MCF 10A (cell line): ENCODE data around the gene MYO16. TPM values are rescaled to one million over a fixed set of nuclear protein-coding genes. Genes with fewer than 3 reads are reported as not detected.

Experiments
- BruUV-seq: library from RNA; stranded (reverse); fragments of 400-500 nt; replicated peaks from 2 replicates; lab custom pipeline; 2021; lab: Mats Ljungman, UMichigan
- CTCF ChIA-PET: fragments of 300-600 bp; sonication (Branson Sonifier 250); formaldehyde crosslinking; extraction: SDS; loops from one replicate; lab custom pipeline; 2021; ENCODE audit warnings: antibody characterized with exemption, inconsistent platforms; lab: Yijun Ruan, JAX
- POLR2A ChIA-PET: fragments of 300-600, 350-650 bp; sonication (Branson Sonifier 250); formaldehyde crosslinking; extraction: SDS; loops from one replicate; lab custom pipeline; 2020; ENCODE audit warnings: antibody characterized with exemption, inconsistent platforms; lab: Yijun Ruan, JAX
- DNase-seq: peaks from one replicate; pipeline ENCODE4 v3.0.0-alpha.2; 2018; ENCODE audit not compliant: unreplicated experiment
- H3K27ac Mint-ChIP-seq: one replicate; pipeline ENCODE4 v1.8.0; 2022; ENCODE audit warnings: mild to moderate bottlenecking, low read depth, mixed read lengths; ENCODE audit not compliant: unreplicated experiment
- H3K27me3 Mint-ChIP-seq: one replicate; pipeline ENCODE4 v1.8.0; 2022; ENCODE audit warnings: mixed read lengths; ENCODE audit not compliant: insufficient read depth, unreplicated experiment
- H3K36me3 Mint-ChIP-seq: one replicate; pipeline ENCODE4 v1.8.0; 2022; ENCODE audit warnings: mild to moderate bottlenecking, moderate library complexity, mixed read lengths; ENCODE audit not compliant: insufficient read depth, unreplicated experiment
- H3K4me1 Mint-ChIP-seq: one replicate; pipeline ENCODE4 v1.8.0; 2022; ENCODE audit warnings: mixed read lengths; ENCODE audit not compliant: insufficient read depth, unreplicated experiment
- H3K4me3 Mint-ChIP-seq: one replicate; pipeline ENCODE4 v1.8.0; 2022; ENCODE audit warnings: mild to moderate bottlenecking, moderate library complexity, mixed read lengths; ENCODE audit not compliant: unreplicated experiment
- H3K9me3 Mint-ChIP-seq: one replicate; pipeline ENCODE4 v1.8.0; 2022; ENCODE audit warnings: mixed read lengths; ENCODE audit not compliant: unreplicated experiment
- intact Hi-C: fragments of 100-400 bp; cut with micrococcal nuclease; formaldehyde crosslinking; loops from 2 replicates; pipeline ENCODE4 v1.14.1; 2022
- total RNA-seq: library from RNA; stranded (reverse); gene quantifications from 2 replicates; pipeline ENCODE4 v1.2.3, GENCODE V29; 2022
- TF ChIP-seq, protein P1 (sequence below): fragments of 200-600 bp; IDR thresholded peaks from one replicate; pipeline ENCODE4 v1.8.0; 2022; ENCODE audit warnings: antibody characterized with exemption, mild to moderate bottlenecking; ENCODE audit not compliant: unreplicated experiment

MYO16 gene
- total RNA-seq, 1 experiment from 2014 or later, result not detected

DNA sequence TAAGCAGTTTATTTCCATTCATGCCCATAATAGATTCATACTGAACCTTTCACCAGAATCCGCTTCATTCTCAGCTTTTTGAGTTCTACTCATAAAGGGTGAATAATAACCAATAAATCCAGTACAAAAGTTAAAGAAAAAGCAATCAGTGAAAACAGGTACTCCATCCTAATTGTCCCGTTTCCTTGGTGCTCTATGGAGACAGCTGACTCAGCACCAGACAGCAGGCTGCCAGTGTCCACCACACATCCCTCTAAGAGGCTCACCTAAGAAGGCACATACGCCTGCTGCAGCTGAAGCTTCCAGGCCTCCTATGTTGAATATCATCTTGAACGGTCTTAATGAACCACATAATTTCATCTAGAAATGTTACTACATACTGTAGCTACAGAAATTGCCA, 27.3 kb downstream of the MYO16 start:
- no peak overlapping the region for H3K27ac Mint-ChIP-seq
- no peak overlapping the region for H3K4me3 Mint-ChIP-seq
- BruUV-seq, result no TSS peak
- H3K4me1 Mint-ChIP-seq, result no peaks in the 10 kb centered on the region
- intact Hi-C loops, result no loop called here
- H3K9me3 Mint-ChIP-seq, result no peaks in the 10 kb centered on the region
- H3K27me3 Mint-ChIP-seq, result peaks cover 79% of the 10 kb centered on the region
- TF ChIP-seq, protein P1, sequence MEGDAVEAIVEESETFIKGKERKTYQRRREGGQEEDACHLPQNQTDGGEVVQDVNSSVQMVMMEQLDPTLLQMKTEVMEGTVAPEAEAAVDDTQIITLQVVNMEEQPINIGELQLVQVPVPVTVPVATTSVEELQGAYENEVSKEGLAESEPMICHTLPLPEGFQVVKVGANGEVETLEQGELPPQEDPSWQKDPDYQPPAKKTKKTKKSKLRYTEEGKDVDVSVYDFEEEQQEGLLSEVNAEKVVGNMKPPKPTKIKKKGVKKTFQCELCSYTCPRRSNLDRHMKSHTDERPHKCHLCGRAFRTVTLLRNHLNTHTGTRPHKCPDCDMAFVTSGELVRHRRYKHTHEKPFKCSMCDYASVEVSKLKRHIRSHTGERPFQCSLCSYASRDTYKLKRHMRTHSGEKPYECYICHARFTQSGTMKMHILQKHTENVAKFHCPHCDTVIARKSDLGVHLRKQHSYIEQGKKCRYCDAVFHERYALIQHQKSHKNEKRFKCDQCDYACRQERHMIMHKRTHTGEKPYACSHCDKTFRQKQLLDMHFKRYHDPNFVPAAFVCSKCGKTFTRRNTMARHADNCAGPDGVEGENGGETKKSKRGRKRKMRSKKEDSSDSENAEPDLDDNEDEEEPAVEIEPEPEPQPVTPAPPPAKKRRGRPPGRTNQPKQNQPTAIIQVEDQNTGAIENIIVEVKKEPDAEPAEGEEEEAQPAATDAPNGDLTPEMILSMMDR, result no peak
- no peaks in the 10 kb centered on the region for H3K36me3 Mint-ChIP-seq
- CTCF ChIA-PET, result no interaction called here
- DNase-seq, result no peak
- POLR2A ChIA-PET, result no interaction called here

DNA sequence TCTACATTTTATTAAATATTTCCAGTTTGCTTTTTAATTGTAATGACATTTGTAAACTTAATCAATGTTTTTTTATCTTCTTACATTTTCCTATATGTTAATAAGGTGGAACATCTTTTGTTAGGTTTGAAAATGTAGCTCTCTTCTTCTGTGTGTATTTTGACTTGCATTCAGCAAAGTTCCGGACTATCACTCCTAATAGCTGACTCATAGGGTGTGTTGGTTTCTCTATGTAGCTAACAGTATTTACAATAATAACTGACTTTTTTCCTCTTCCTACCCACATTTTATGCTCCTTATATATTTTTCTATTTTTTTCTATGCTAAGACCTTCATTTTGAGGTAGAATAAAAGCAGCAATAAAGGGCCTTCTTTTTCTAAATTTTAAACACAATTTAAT, 28.1 kb downstream of the MYO16 start:
- TF ChIP-seq, protein P1, result no peak
- intact Hi-C loops, result no loop called here

GRCh38 chr13:108662528-108662927, 33.1 kb downstream of the MYO16 start:
- Mint-ChIP-seq H3K27ac (no peak overlapping the region), H3K4me1 (no peaks in the 10 kb centered on the region)

More for the DNA sequence above, 28.1 kb downstream of the MYO16 start:
- Mint-ChIP-seq H3K4me1 (no peaks in the 10 kb centered on the region), H3K36me3 (no peaks in the 10 kb centered on the region), H3K27me3 (peaks cover 81% of the 10 kb centered on the region), H3K4me3 (no peak overlapping the region), H3K9me3 (no peaks in the 10 kb centered on the region), H3K27ac (no peak overlapping the region)
- BruUV-seq, result no TSS peak
- POLR2A ChIA-PET, result no interaction called here
- no peak for DNase-seq
- CTCF ChIA-PET, result interaction anchor here (0.5 kb wide), 1 partner anchor 305 kb away, joined by 3 read pairs; no protein-coding TSS in a partner anchor

DNA sequence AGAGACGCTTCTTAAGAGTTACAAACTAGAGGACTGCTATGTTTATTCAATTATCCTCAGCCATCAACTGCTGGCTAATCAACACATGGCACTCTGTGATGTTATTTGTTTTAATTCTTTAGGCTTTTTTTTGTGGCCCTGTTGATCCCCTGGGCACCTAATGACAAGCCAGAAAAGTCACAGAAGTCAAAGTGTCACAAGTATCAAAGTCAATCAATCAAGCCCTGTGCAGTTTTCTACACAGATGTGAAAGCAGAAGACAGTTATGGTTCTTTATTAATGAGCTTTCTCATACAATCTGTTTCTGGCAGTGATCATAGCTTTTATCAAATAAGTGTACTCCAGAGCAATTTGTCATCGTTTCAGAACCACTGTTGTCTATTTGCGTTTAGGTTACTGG, 34.3 kb downstream of the MYO16 start:
- no peak for DNase-seq
- BruUV-seq, result no TSS peak
- Mint-ChIP-seq H3K9me3 (no peaks in the 10 kb centered on the region), H3K27ac (no peak overlapping the region), H3K27me3 (peaks cover 79% of the 10 kb centered on the region), H3K4me1 (no peaks in the 10 kb centered on the region), H3K4me3 (no peak overlapping the region), H3K36me3 (no peaks in the 10 kb centered on the region)
- intact Hi-C loops, result no loop called here
- ChIA-PET POLR2A (no interaction called here), CTCF (no interaction called here)
- TF ChIP-seq, protein P1, result no peak

More at GRCh38 chr13:108662528-108662927, 33.1 kb downstream of the MYO16 start:
- TF ChIP-seq, protein P1, result no peak
- CTCF ChIA-PET, result interaction anchor here (0.6 kb wide), 1 partner anchor 1003 kb away, joined by 3 read pairs; no protein-coding TSS in a partner anchor
- Mint-ChIP-seq H3K9me3 (no peaks in the 10 kb centered on the region), H3K36me3 (no peaks in the 10 kb centered on the region), H3K4me3 (no peak overlapping the region), H3K27me3 (peaks cover 83% of the 10 kb centered on the region)
- no peak for DNase-seq
- intact Hi-C loops, result no loop called here
- BruUV-seq, result no TSS peak
- POLR2A ChIA-PET, result no interaction called here
